AG04449 (cell line): ENCODE data around the gene ZPLD1.

ENCODE experiments used
- CTCF ChIA-PET: fragments of 350-600 bp; formaldehyde crosslinking; extraction: SDS; loops from one replicate; lab custom pipeline; 2021; ENCODE audit warnings: antibody characterized with exemption; lab: Yijun Ruan, JAX
- POLR2A ChIA-PET: fragments of 400-600, 350-600 bp; formaldehyde crosslinking; extraction: SDS; loops from one replicate; lab custom pipeline; 2020; ENCODE audit warnings: antibody characterized with exemption, inconsistent platforms; lab: Yijun Ruan, JAX
- DNase-seq: peaks from one replicate; pipeline ENCODE4 v3.0.0-alpha.2; 2010; ENCODE audit warnings: low read depth, low spot score
- H3K4me3 ChIP-seq: 2 replicates; pipeline ENCODE4 v1.5.1; 2011; ENCODE audit warnings: low read depth, mild to moderate bottlenecking, control low read depth, low read length
- TF ChIP-seq, protein P1 (sequence below): IDR thresholded peaks from one replicate; pipeline ENCODE4 v1.5.1; 2011; ENCODE audit warnings: mild to moderate bottlenecking, moderate library complexity, low read length, control low read depth, inconsistent platforms; ENCODE audit not compliant: insufficient read depth; ENCODE audit errors: missing control alignments

The ZPLD1 gene

DNA sequence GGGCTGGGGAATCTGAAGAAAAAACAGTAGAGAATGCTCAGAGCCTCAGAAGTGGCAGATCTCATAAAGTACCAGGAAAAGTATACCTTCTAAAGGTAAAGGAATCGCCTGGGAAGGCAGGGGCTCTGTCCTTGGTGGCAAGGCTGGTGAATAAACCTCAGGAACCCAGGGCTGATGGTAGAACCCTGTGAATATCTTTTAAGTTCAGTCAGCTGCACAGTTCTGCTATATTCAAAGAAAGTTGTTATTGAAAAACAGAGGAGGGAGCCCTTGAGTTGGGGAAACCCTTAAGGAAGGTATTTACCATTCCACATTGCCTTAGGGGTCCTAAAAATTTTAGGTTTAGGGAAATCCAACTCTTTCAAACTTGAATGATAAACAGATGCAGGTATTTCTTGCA, 31.2 kb downstream of the ZPLD1 start:
- TF ChIP-seq, protein P1, sequence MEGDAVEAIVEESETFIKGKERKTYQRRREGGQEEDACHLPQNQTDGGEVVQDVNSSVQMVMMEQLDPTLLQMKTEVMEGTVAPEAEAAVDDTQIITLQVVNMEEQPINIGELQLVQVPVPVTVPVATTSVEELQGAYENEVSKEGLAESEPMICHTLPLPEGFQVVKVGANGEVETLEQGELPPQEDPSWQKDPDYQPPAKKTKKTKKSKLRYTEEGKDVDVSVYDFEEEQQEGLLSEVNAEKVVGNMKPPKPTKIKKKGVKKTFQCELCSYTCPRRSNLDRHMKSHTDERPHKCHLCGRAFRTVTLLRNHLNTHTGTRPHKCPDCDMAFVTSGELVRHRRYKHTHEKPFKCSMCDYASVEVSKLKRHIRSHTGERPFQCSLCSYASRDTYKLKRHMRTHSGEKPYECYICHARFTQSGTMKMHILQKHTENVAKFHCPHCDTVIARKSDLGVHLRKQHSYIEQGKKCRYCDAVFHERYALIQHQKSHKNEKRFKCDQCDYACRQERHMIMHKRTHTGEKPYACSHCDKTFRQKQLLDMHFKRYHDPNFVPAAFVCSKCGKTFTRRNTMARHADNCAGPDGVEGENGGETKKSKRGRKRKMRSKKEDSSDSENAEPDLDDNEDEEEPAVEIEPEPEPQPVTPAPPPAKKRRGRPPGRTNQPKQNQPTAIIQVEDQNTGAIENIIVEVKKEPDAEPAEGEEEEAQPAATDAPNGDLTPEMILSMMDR, result no peak
- POLR2A ChIA-PET, result no interaction called here
- CTCF ChIA-PET, result no interaction called here
- DNase-seq, result no peak
- no peak overlapping the region for H3K4me3 ChIP-seq

DNA sequence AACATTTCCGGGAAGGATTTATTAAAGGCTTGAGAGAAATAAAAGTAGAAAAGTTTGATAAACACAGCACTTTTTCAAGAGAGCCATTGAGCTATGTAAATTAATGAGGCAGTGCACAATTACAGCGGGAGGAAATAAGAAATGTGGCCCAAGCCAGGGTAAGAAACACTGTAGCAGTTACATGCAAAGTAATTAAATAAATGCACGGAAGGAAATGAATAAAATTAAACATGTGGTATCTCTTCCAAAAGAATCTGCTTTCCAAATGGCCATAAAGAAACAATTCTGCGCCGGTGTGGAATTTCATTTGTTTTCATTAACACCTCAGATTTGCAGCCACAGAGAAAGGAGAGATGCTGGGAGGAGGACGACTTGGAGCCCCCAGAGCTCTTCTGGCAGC, 35.3 kb downstream of the ZPLD1 start:
- no peak for DNase-seq
- no peak overlapping the region for H3K4me3 ChIP-seq
- ChIA-PET CTCF (no interaction called here), POLR2A (no interaction called here)
- TF ChIP-seq, protein P1, result no peak

DNA sequence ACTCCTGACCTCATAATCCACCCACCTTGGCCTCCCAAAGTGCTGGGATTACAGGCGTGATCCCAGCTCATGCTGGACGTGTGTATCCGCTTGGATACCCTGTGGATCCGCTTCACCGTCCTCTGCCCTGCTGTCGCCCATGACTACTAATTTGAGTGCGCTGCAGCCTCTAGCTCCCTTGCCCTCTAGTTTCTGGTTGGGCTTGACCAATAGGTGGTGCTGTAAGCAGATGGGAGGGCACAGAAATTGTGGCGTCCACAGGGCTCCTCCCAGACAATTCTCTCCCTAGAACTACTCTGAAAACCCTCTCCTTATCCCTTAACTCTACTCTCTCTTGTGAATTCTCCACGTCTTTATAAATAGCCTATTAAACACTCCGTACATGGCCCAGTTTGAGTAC, 36.2 kb downstream of the ZPLD1 start:
- POLR2A ChIA-PET, result no interaction called here
- CTCF ChIA-PET, result no interaction called here

DNA sequence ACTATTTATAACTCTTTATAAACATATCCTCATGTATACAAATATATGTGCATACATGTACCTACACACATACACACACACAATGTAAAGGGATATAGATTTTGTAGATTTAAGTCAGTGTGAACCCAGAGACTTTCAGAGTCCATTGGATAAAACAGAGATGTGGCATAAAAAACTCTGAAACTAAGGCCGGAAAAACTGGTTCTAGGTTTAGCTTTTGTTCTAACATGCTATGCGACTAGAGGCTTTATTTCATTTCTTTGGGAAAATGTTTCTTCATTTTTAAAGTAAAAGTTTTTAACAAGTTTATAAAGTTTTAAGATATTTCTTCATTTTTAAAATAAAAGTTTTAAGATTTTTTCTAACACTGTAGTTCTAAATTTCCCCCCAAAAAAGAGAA, 36.7 kb downstream of the ZPLD1 start:
- no peak overlapping the region for H3K4me3 ChIP-seq
- ChIA-PET POLR2A (no interaction called here), CTCF (no interaction called here)
- TF ChIP-seq, protein P1, result no peak
- no peak for DNase-seq

More for the DNA sequence above, 36.2 kb downstream of the ZPLD1 start:
- TF ChIP-seq, protein P1, result no peak
- H3K4me3 ChIP-seq, result no peak overlapping the region
- DNase-seq, result no peak

DNA sequence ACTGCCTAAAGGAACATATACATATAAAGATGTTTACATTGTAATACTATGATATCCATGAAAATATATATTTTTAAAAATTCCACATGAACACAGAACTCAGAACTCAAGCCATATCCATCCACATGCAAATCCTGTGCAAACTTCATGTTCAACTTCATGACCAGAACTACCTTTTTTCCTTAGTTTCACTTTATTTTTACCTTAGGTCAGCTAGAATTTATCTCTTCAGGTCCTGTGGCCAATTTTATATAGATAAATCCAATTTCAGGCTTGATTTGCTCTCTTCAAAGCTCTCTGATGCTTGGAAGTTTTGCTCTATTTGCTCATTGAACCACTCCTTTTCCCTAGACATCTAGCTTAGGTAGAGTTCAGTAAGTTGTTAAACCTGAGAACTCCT, 38.8 kb downstream of the ZPLD1 start:
- TF ChIP-seq, protein P1, result no peak
- POLR2A ChIA-PET, result no interaction called here

DNA sequence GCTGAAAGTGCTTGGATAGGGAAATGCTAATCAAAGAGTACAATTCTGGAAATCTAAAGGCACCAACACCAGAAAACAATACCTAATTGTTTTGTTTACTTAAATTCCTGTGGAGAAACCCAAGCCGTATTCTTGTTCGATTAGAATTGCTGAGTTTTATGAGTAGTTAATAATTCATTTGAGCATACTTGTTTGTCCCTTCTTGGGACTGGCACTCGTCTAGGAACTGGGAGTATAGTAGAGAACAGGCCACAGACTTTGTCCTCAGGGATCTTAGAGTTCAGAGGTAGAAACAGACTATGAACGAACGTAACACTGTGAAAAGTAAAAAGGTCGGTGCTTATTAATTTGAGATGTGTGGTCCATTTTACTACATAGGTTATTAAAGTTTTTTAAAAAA, 39.4 kb downstream of the ZPLD1 start:
- no peak overlapping the region for H3K4me3 ChIP-seq
- CTCF ChIA-PET, result no interaction called here
- no peak for DNase-seq
- TF ChIP-seq, protein P1, result no peak
- POLR2A ChIA-PET, result no interaction called here

More for the DNA sequence above, 38.8 kb downstream of the ZPLD1 start:
- CTCF ChIA-PET, result no interaction called here
- H3K4me3 ChIP-seq, result no peak overlapping the region
- no peak for DNase-seq
